HepG2 (cell line): Measurements from ENCODE around the gene HOXA13. TPM values are rescaled to one million over a fixed set of nuclear protein-coding genes. Genes with fewer than 3 reads are reported as not detected.
A peak's percentile ranks its signal among the peaks of the same experiment; 100 is the strongest.

ENCODE experiments used
- ATAC-seq: fragments of 200-7000 bp; cut with Tn5 transposase; 3 replicates; pipeline ENCODE4 v1.9.1; 2020; ENCODE audit warnings: mild to moderate bottlenecking, moderate library complexity
- BruUV-seq: library from RNA; stranded (reverse); fragments of 400-500 nt; replicated peaks from 2 replicates; lab custom pipeline; 2021; lab: Mats Ljungman, UMichigan
- CTCF ChIA-PET: fragments of 300-600 bp; formaldehyde crosslinking; extraction: SDS; loops from one replicate; lab custom pipeline; 2021; ENCODE audit warnings: low total read pairs, inconsistent platforms, low intra/inter-chr PET ratio; lab: Yijun Ruan, JAX
- POLR2A ChIA-PET: fragments of 350-600 bp; sonication (Branson Sonifier 250); formaldehyde crosslinking; loops from one replicate; lab custom pipeline; 2020; ENCODE audit warnings: antibody characterized with exemption, inconsistent platforms; lab: Yijun Ruan, JAX
- DNase-seq: peaks from one replicate; pipeline ENCODE4 v3.0.0-alpha.2; 2015; ENCODE audit warnings: low spot score
- FAIRE-seq: peaks from 3 replicates; lab custom pipeline; 2011; peaks lifted over from hg19 to GRCh38; lab: Jason Lieb, UNC
- H2AFZ ChIP-seq: one replicate; pipeline ENCODE4 v1.6.1; 2011; ENCODE audit warnings: low read length, inconsistent platforms
- H3K27ac ChIP-seq: fragments of 300-600 bp; 3 replicates; pipeline ENCODE4 v1.8.0; 2011; ENCODE audit warnings: mixed run types, mild to moderate bottlenecking, mixed read lengths, low read length, inconsistent platforms; ENCODE audit not compliant: insufficient read depth; ENCODE audit errors: extremely low read length
- H3K27me3 ChIP-seq, 2 experiments: fragments of 200-600 bp in 1 of 2; 2 replicates in 1 of 2; 3 replicates in 1 of 2; pipeline versions ENCODE4 v1.6.0 to v1.8.0; 2011; ENCODE audit warnings: low read length in 2 of 2, mild to moderate bottlenecking in 2 of 2, moderate library complexity in 2 of 2, inconsistent platforms in 1 of 2; ENCODE audit not compliant: insufficient read depth in 2 of 2, control insufficient read depth in 1 of 2
- H3K36me3 ChIP-seq, 2 experiments: fragments of 200-600 bp in 1 of 2; replicated peaks in 1 of 2; 2 replicates in 1 of 2; 3 replicates in 1 of 2; pipeline versions ENCODE4 v1.5.1 to v1.8.0; 2011; ENCODE audit warnings: low read length in 2 of 2, inconsistent platforms in 1 of 2; ENCODE audit not compliant: insufficient read depth in 2 of 2, control insufficient read depth in 1 of 2
- H3K4me1 ChIP-seq: 2 replicates; pipeline ENCODE4 v1.5.1; 2012; ENCODE audit warnings: low read length, inconsistent platforms; ENCODE audit not compliant: insufficient read depth
- H3K4me2 ChIP-seq: 2 replicates; pipeline ENCODE4 v1.6.0; 2011; ENCODE audit warnings: low read depth, low read length, inconsistent platforms
- H3K4me3 ChIP-seq, 3 experiments: fragments of 200-600 bp in 1 of 3; sonication (generic), shearing (Covaris generic) in 1 of 3; replicated peaks in 1 of 3; 2 replicates each; pipeline ENCODE4 v1.5.1; 2011 to 2016; ENCODE audit warnings: low read length in 3 of 3, inconsistent platforms in 2 of 3, low read depth in 2 of 3, mild to moderate bottlenecking in 2 of 3, control low read depth in 1 of 3, mixed read lengths in 1 of 3; ENCODE audit not compliant: insufficient read depth in 1 of 3
- H3K79me2 ChIP-seq: one replicate; pipeline ENCODE4 v1.6.1; 2011; ENCODE audit warnings: low read length, inconsistent platforms; ENCODE audit not compliant: insufficient read depth
- H3K9ac ChIP-seq: 2 replicates; pipeline ENCODE4 v1.6.0; 2011; ENCODE audit warnings: mild to moderate bottlenecking, low read depth, low read length, inconsistent platforms; ENCODE audit not compliant: insufficient read depth
- H3K9me3 ChIP-seq: 2 replicates; pipeline ENCODE4 v1.5.1; 2012; ENCODE audit warnings: mild to moderate bottlenecking, low read length
- H4K20me1 ChIP-seq: 2 replicates; pipeline ENCODE4 v1.6.0; 2011; ENCODE audit warnings: inconsistent platforms, mild to moderate bottlenecking, low read length, moderate library complexity; ENCODE audit not compliant: insufficient read depth
- IKZF1 ChIP-seq: fragments of 450-650 bp; IDR thresholded peaks from 2 replicates; pipeline ENCODE4 v1.7.1; 2016
- JARID2 ChIP-seq: sonication (generic); formaldehyde crosslinking; IDR thresholded peaks from 2 replicates; pipeline ENCODE4 v1.8.1; 2023; ENCODE audit warnings: missing genetic modification reagents, inconsistent platforms; ENCODE audit not compliant: insufficient replicate concordance
- NFIB ChIP-seq: sonication (generic); formaldehyde crosslinking; IDR thresholded peaks from 2 replicates; pipeline ENCODE4 v1.9.0; 2021; ENCODE audit warnings: missing genetic modification reagents, mild to moderate bottlenecking, borderline replicate concordance
- ONECUT2 ChIP-seq: sonication (generic); formaldehyde crosslinking; IDR thresholded peaks from 2 replicates; pipeline ENCODE4 v1.4.0; 2020; ENCODE audit warnings: missing genetic modification reagents
- SALL1 ChIP-seq: sonication (generic); formaldehyde crosslinking; IDR thresholded peaks from 2 replicates; pipeline ENCODE4 v1.8.0; 2022; ENCODE audit warnings: mild to moderate bottlenecking, missing genetic modification reagents
- SNAPC5 ChIP-seq: sonication (generic); formaldehyde crosslinking; IDR thresholded peaks from 2 replicates; pipeline ENCODE4 v1.8.1; 2023; ENCODE audit warnings: mild to moderate bottlenecking, missing genetic modification reagents, borderline replicate concordance
- SOX6 ChIP-seq, 2 experiments: fragments of 450-650 bp in 1 of 2; sonication (generic) in 1 of 2; formaldehyde crosslinking in 1 of 2; IDR thresholded peaks; 2 replicates each; pipeline versions ENCODE4 v1.4.0 to v1.6.1; 2017 to 2020; ENCODE audit warnings: antibody characterized with exemption in 1 of 2, mild to moderate bottlenecking in 1 of 2, missing genetic modification reagents in 1 of 2
- TBX3 ChIP-seq: fragments of 450-650 bp; IDR thresholded peaks from 2 replicates; pipeline ENCODE4 v1.6.1; 2017; ENCODE audit warnings: antibody characterized with exemption, mild to moderate bottlenecking, inconsistent platforms, borderline replicate concordance
- ZNF878 ChIP-seq: sonication (generic); formaldehyde crosslinking; IDR thresholded peaks from 2 replicates; pipeline ENCODE4 v1.8.1; 2023; ENCODE audit warnings: mild to moderate bottlenecking, missing genetic modification reagents, moderate library complexity
- WGBS: methylation state at CpG from one replicate; pipeline ENCODE4 v1.1.6; 2017; ENCODE audit warnings: low lambda C conversion rate; 5-methylcytosine and 5-hydroxymethylcytosine counted together
- in situ Hi-C: cut with HindIII; loops from 2 replicates; pipeline ENCODE4 v1.10.0; 2017; ENCODE audit warnings: low pct_unique_long_range_greater_than_20kb; ENCODE audit not compliant: extremely low pct_ligation_motif_present
- intact Hi-C: fragments of 100-400 bp; cut with micrococcal nuclease; formaldehyde crosslinking; loops from one replicate; pipeline ENCODE4 v1.10.0; 2022; ENCODE audit not compliant: unreplicated experiment
- polyA plus RNA-seq, 8 experiments: library from polyadenylated mRNA; depleted of rRNA in 3 of 8; stranded (reverse) in 7 of 8; unstranded in 1 of 8; fragments of >200 nt; fragmentation: Illumina TruSeq in 4 of 8; extraction: Trizol in 4 of 8; gene quantifications; 2 replicates each; pipeline versions ENCODE4 v1.2.1 to v1.2.3, GENCODE V29; 2011 to 2016; ENCODE audit warnings: low read depth in 4 of 8, missing spikeins in 1 of 8, mixed read lengths in 1 of 8; ENCODE audit not compliant: insufficient read depth in 1 of 8
- total RNA-seq, 5 experiments: library from RNA; depleted of rRNA; stranded (reverse); fragments of >200 nt; fragmentation: Illumina TruSeq; extraction: Trizol; gene quantifications; 2 replicates each; pipeline ENCODE4 v1.2.3, GENCODE V29; 2016; ENCODE audit warnings: low read depth in 1 of 5
- TF ChIP-seq, protein P1 (sequence below): sonication (generic); formaldehyde crosslinking; IDR thresholded peaks from 2 replicates; pipeline ENCODE4 v1.4.0; 2020; ENCODE audit warnings: missing genetic modification reagents
- TF ChIP-seq, protein P2 (sequence below): IDR thresholded peaks from 2 replicates; pipeline ENCODE4 v1.6.1; 2018; ENCODE audit warnings: missing genetic modification reagents, mild to moderate bottlenecking, missing compliant biosample characterization
- TF ChIP-seq, protein P3 (sequence below): sonication (generic); formaldehyde crosslinking; IDR thresholded peaks from 2 replicates; pipeline ENCODE4 v1.8.0; 2022; ENCODE audit warnings: mild to moderate bottlenecking, missing genetic modification reagents, borderline replicate concordance

HOXA13 gene
- total and polyA plus RNA-seq, 2 of the 13 experiments (the other 11 are each of a cell fraction or from before 2014, with no cell fraction given): 0.01 to 0.04 TPM

- CTCF ChIA-PET: no interaction called here
- H3K79me2 ChIP-seq: no peaks in the 10 kb centered on the region
- H3K36me3 ChIP-seq: no peaks in the 10 kb centered on the region
- H3K4me2 ChIP-seq: peak overlapping the region; percentile 83; the same call in 1 of the 2 replicates
- 66% methylated on average over 12 of the region's 12 CpGs for WGBS
- no peaks in the 10 kb centered on the region for H3K9me3 ChIP-seq
- no TSS peak for BruUV-seq
- POLR2A ChIA-PET: no interaction called here
- ATAC-seq (no peak), FAIRE-seq (no peak), DNase-seq (no peak)
- TF ChIP-seq TBX3 (no peak), SOX6 (IDR thresholded peaks at IDR 0.05) (no peak), SOX6 (CRISPR knock-in tag; IDR thresholded peaks at IDR 0.05) (no peak), ONECUT2 (CRISPR knock-in tag) (no peak), SNAPC5 (CRISPR knock-in tag) (no peak), SALL1 (CRISPR knock-in tag) (no peak), NFIB (CRISPR knock-in tag) (no peak), JARID2 (no peak), IKZF1 (no peak), ZNF878 (CRISPR knock-in tag) (no peak)
- TF ChIP-seq, protein P1, sequence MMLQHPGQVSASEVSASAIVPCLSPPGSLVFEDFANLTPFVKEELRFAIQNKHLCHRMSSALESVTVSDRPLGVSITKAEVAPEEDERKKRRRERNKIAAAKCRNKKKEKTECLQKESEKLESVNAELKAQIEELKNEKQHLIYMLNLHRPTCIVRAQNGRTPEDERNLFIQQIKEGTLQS (CRISPR knock-in tag): no peak
- TF ChIP-seq, protein P2, sequence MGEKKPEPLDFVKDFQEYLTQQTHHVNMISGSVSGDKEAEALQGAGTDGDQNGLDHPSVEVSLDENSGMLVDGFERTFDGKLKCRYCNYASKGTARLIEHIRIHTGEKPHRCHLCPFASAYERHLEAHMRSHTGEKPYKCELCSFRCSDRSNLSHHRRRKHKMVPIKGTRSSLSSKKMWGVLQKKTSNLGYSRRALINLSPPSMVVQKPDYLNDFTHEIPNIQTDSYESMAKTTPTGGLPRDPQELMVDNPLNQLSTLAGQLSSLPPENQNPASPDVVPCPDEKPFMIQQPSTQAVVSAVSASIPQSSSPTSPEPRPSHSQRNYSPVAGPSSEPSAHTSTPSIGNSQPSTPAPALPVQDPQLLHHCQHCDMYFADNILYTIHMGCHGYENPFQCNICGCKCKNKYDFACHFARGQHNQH (CRISPR knock-in tag): no peak
- TF ChIP-seq, protein P3, sequence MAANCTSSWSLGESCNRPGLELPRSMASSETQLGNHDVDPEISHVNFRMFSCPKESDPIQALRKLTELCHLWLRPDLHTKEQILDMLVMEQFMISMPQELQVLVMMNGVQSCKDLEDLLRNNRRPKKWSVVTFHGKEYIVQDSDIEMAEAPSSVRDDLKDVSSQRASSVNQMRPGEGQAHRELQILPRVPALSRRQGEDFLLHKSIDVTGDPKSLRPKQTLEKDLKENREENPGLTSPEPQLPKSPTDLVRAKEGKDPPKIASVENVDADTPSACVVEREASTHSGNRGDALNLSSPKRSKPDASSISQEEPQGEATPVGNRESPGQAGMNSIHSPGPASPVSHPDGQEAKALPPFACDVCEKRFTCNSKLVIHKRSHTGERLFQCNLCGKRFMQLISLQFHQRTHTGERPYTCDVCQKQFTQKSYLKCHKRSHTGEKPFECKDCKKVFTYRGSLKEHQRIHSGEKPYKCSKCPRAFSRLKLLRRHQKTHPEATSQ (CRISPR knock-in tag): no peak
- intact Hi-C loops (no loop called here), in situ Hi-C loops (no loop called here)
- no peak overlapping the region for H3K9ac ChIP-seq
- H4K20me1 ChIP-seq: peaks cover 6% of the 10 kb centered on the region; the same call in 1 of the 2 replicates
- H3K4me1 ChIP-seq: peaks cover 38% of the 10 kb centered on the region
- no peak overlapping the region for H2AFZ ChIP-seq
- peaks cover 23 to 88% of the 10 kb centered on the region in 2 experiments for H3K27me3 ChIP-seq
- no peak overlapping the region for H3K27ac ChIP-seq
- H3K4me3 ChIP-seq: peak overlapping the region in 2 of 3 experiments; percentile 40 to 62; a peak in 2 of 6 replicates
Measured at GRCh38 chr7:27180431-27181420, 19.2 kb downstream of the HOXA13 start.
